NT2/D1 (cell line): ENCODE results near the gene MIA2.

Experiments used
- SUZ12 ChIP-seq: IDR thresholded peaks from 2 replicates; pipeline ENCODE4 v1.6.1; 2011; ENCODE audit not compliant: insufficient read length, insufficient read depth; ENCODE audit errors: extremely low read depth
- YY1 ChIP-seq: IDR thresholded peaks from 2 replicates; pipeline ENCODE4 v1.6.1; 2011; ENCODE audit not compliant: insufficient read length, insufficient read depth
- ZNF274 ChIP-seq: IDR thresholded peaks from 2 replicates; pipeline ENCODE4 v1.6.1; 2011; ENCODE audit warnings: mild to moderate bottlenecking, low read depth, low read length

- no peak for TF ChIP-seq YY1
- no peak for TF ChIP-seq SUZ12
- TF ChIP-seq ZNF274: no peak
These were observed 32.8 kb downstream of the MIA2 start for GRCh38 chr14:39266525-39266870.
